GM23248 (cell line): ENCODE results near the gene WDR18. TPM values are rescaled to one million over a fixed set of nuclear protein-coding genes. Genes with fewer than 3 reads are reported as not detected.
A peak's percentile ranks its signal among the peaks of the same experiment; 100 is the strongest.

Experiments used
- DNase-seq: peaks from one replicate; pipeline ENCODE4 v3.0.0-alpha.2; 2015
- H2AFZ ChIP-seq: fragments of 200-600 bp; sonication (generic); 2 replicates; pipeline ENCODE4 v1.6.1; 2016; ENCODE audit warnings: antibody characterized with exemption
- H3F3A ChIP-seq: fragments of 200-600 bp; sonication (generic); 2 replicates; pipeline ENCODE4 v1.6.1; 2016; ENCODE audit warnings: mild to moderate bottlenecking, antibody characterized with exemption, mixed run types; ENCODE audit not compliant: insufficient read depth
- H3K27ac ChIP-seq: fragments of 200-600 bp; sonication (generic); 2 replicates; pipeline ENCODE4 v1.5.1; 2016; ENCODE audit warnings: mild to moderate bottlenecking
- H3K27me3 ChIP-seq: fragments of 200-600 bp; sonication (generic); replicated peaks from 2 replicates; pipeline ENCODE4 v1.6.1; 2016; ENCODE audit warnings: mild to moderate bottlenecking; ENCODE audit not compliant: insufficient read depth
- H3K36me3 ChIP-seq: fragments of 200-600 bp; sonication (generic); 2 replicates; pipeline ENCODE4 v1.6.1; 2016; ENCODE audit warnings: low read depth, mild to moderate bottlenecking
- H3K4me1 ChIP-seq: fragments of 200-600 bp; sonication (generic); 2 replicates; pipeline ENCODE4 v1.6.1; 2016; ENCODE audit warnings: mild to moderate bottlenecking; ENCODE audit not compliant: insufficient read depth
- H3K4me2 ChIP-seq: fragments of 200-600 bp; sonication (generic); one replicate; pipeline ENCODE4 v1.6.1; 2016; ENCODE audit warnings: mild to moderate bottlenecking; ENCODE audit not compliant: unreplicated experiment
- H3K4me3 ChIP-seq: fragments of 200-600 bp; sonication (generic); 2 replicates; pipeline ENCODE4 v1.5.1; 2016; ENCODE audit warnings: mild to moderate bottlenecking
- H3K79me2 ChIP-seq: fragments of 200-600 bp; sonication (generic); 2 replicates; pipeline ENCODE4 v1.6.1; 2016; ENCODE audit warnings: mild to moderate bottlenecking; ENCODE audit not compliant: insufficient read depth
- H3K9ac ChIP-seq: fragments of 200-600 bp; sonication (generic); 2 replicates; pipeline ENCODE4 v1.6.1; 2016; ENCODE audit warnings: mild to moderate bottlenecking
- H3K9me2 ChIP-seq: fragments of 200-600 bp; sonication (generic); 2 replicates; pipeline ENCODE4 v1.6.1; 2016; ENCODE audit warnings: mixed run types, mild to moderate bottlenecking, moderate library complexity; ENCODE audit not compliant: insufficient read depth
- H3K9me3 ChIP-seq: fragments of 200-600 bp; sonication (generic); one replicate; pipeline ENCODE4 v1.6.1; 2017; ENCODE audit warnings: low read depth
- H4K20me1 ChIP-seq: fragments of 200-600 bp; sonication (generic); 2 replicates; pipeline ENCODE4 v1.6.0; 2016; ENCODE audit not compliant: insufficient read depth
- EZH2 ChIP-seq: fragments of 200-600 bp; sonication (generic); IDR thresholded peaks from 2 replicates; pipeline ENCODE4 v1.6.1; 2018; ENCODE audit warnings: antibody characterized with exemption, mild to moderate bottlenecking; ENCODE audit not compliant: insufficient read depth, poor library complexity, severe bottlenecking
- EZH2phosphoT487 ChIP-seq: fragments of 200-600 bp; sonication (generic); IDR thresholded peaks from 2 replicates; pipeline ENCODE4 v1.6.1; 2018; ENCODE audit warnings: antibody characterized with exemption, moderate library complexity, mild to moderate bottlenecking, low read depth; ENCODE audit not compliant: insufficient read depth
- WGBS, 2 experiments: methylation state at CpG; one replicate each; pipeline ENCODE4 v1.1.6; 2015 to 2017; ENCODE audit warnings: low lambda C conversion rate in 2 of 2, low coverage in 1 of 2; ENCODE audit errors: missing lambda C conversion rate in 2 of 2; 5-methylcytosine and 5-hydroxymethylcytosine counted together
- in situ Hi-C: fragments of 300-500 bp; cut with MboI; formaldehyde crosslinking; loops from 2 replicates; pipeline ENCODE4 v1.15.0; 2020
- polyA plus RNA-seq: library from polyadenylated mRNA; unstranded; fragments of >200 nt; fragmentation: Nextera tagmentation; extraction: Ambion mirVana; gene quantifications from 2 replicates; pipeline ENCODE4 v1.2.1, GENCODE V29; 2016
- total RNA-seq: library from RNA; depleted of rRNA; stranded (reverse); fragments of >200 nt; shearing (Covaris generic); gene quantifications from 2 replicates; pipeline ENCODE4 v1.2.3, GENCODE V29; 2014

Gene WDR18
- total and polyA plus RNA-seq, 2 experiments from 2014 or later = 83.4 to 157 TPM

GRCh38 chr19:989381-990081, 5.4 kb downstream of the WDR18 start:
- H3K4me3 ChIP-seq = no peak overlapping the region
- H3K36me3 ChIP-seq = no peaks in the 10 kb centered on the region; the same call in 1 of the 2 replicates
- H3F3A ChIP-seq = peaks cover 6% of the 10 kb centered on the region; the same call in 1 of the 2 replicates
- 90 to 93% methylated on average over 20 to 22 of the region's 25 CpGs for WGBS, 2 experiments
- H3K27ac ChIP-seq = no peak overlapping the region
- no peaks in the 10 kb centered on the region for H3K9me2 ChIP-seq
- peaks cover 17% of the 10 kb centered on the region for H3K79me2 ChIP-seq
- no peak for DNase-seq
- no peaks in the 10 kb centered on the region for H4K20me1 ChIP-seq
- no peaks in the 10 kb centered on the region for H3K27me3 ChIP-seq
- H3K9ac ChIP-seq = no peak overlapping the region
- 0 out of 2 replicates have a peak, but pooled peaks cover 3% of the 10 kb centered on the region for H3K4me1 ChIP-seq
- TF ChIP-seq EZH2 (no peak), EZH2phosphoT487 (no peak)
- no peak overlapping the region for H2AFZ ChIP-seq
- in situ Hi-C loops = loop anchor here (10.0 kb wide), 1 partner anchor 215 kb away; no protein-coding TSS in a partner anchor
- no peak overlapping the region for H3K4me2 ChIP-seq
- no peaks in the 10 kb centered on the region for H3K9me3 ChIP-seq

GRCh38 chr19:990119-990571, 6.0 kb downstream of the WDR18 start:
- no peak overlapping the region for H2AFZ ChIP-seq
- 92 to 95% methylated on average over 22 to 27 of the region's 27 CpGs for WGBS, 2 experiments

GRCh38 chr19:990746-991145, 6.6 kb downstream of the WDR18 start:
- 95 to 96% methylated on average over 22 to 23 of the region's 23 CpGs for WGBS, 2 experiments
- Histone ChIP-seq H3K9me3 (no peaks in the 10 kb centered on the region), H2AFZ (no peak overlapping the region), H3F3A (peaks cover 6% of the 10 kb centered on the region; the same call in 1 of the 2 replicates), H3K9me2 (no peaks in the 10 kb centered on the region), H4K20me1 (no peaks in the 10 kb centered on the region), H3K36me3 (no peaks in the 10 kb centered on the region; the same call in 1 of the 2 replicates), H3K4me1 (no peaks in the 10 kb centered on the region), H3K4me3 (no peak overlapping the region), H3K79me2 (peaks cover 4% of the 10 kb centered on the region), H3K27me3 (peaks cover under 1% of the 10 kb centered on the region; the same call in 1 of the 2 replicates), H3K9ac (no peak overlapping the region), H3K27ac (no peak overlapping the region), H3K4me2 (no peak overlapping the region)
- in situ Hi-C loops = no loop called here
- no peak for TF ChIP-seq EZH2
- no peak for TF ChIP-seq EZH2phosphoT487
- no peak for DNase-seq

More at GRCh38 chr19:990119-990571, 6.0 kb downstream of the WDR18 start:
- TF ChIP-seq EZH2 (no peak), EZH2phosphoT487 (no peak)
- Histone ChIP-seq H3K4me2 (no peak overlapping the region), H3K27me3 (no peaks in the 10 kb centered on the region), H3K27ac (no peak overlapping the region), H4K20me1 (no peaks in the 10 kb centered on the region), H3K4me1 (0 out of 2 replicates have a peak, but pooled peaks cover under 1% of the 10 kb centered on the region), H3K4me3 (no peak overlapping the region), H3K9me2 (no peaks in the 10 kb centered on the region), H3K9me3 (no peaks in the 10 kb centered on the region), H3K9ac (no peak overlapping the region), H3F3A (peaks cover 6% of the 10 kb centered on the region; the same call in 1 of the 2 replicates), H3K36me3 (no peaks in the 10 kb centered on the region; the same call in 1 of the 2 replicates), H3K79me2 (peaks cover 10% of the 10 kb centered on the region)
- DNase-seq = no peak
- in situ Hi-C loops = no loop called here

- Histone ChIP-seq H3K4me3 (no peak overlapping the region), H4K20me1 (no peaks in the 10 kb centered on the region), H3K36me3 (no peaks in the 10 kb centered on the region; the same call in 1 of the 2 replicates), H3K27me3 (peaks cover 6% of the 10 kb centered on the region; the same call in 1 of the 2 replicates), H3K4me1 (no peaks in the 10 kb centered on the region), H2AFZ (no peak overlapping the region), H3F3A (peaks cover 6% of the 10 kb centered on the region; the same call in 1 of the 2 replicates), H3K9me2 (no peaks in the 10 kb centered on the region), H3K9ac (no peak overlapping the region), H3K4me2 (no peak overlapping the region), H3K9me3 (no peaks in the 10 kb centered on the region), H3K79me2 (no peaks in the 10 kb centered on the region), H3K27ac (no peak overlapping the region)
- peak; percentile 75 for DNase-seq
- TF ChIP-seq EZH2 (no peak), EZH2phosphoT487 (no peak)
- in situ Hi-C loops = no loop called here
- WGBS, 2 experiments = 83 to 99% methylated on average over 13 to 43 of the region's 47 CpGs
Measured at GRCh38 chr19:991174-991931, 7.2 kb downstream of the WDR18 start.
